ENCODE results near the gene UTP14C. TPM values are rescaled to one million over a fixed set of nuclear protein-coding genes. Genes with fewer than 3 reads are reported as not detected.

Gene UTP14C
- total RNA-seq, 3 donors from 2014 or later: 17.3 to 22.2 (median 20.3) TPM

DNA sequence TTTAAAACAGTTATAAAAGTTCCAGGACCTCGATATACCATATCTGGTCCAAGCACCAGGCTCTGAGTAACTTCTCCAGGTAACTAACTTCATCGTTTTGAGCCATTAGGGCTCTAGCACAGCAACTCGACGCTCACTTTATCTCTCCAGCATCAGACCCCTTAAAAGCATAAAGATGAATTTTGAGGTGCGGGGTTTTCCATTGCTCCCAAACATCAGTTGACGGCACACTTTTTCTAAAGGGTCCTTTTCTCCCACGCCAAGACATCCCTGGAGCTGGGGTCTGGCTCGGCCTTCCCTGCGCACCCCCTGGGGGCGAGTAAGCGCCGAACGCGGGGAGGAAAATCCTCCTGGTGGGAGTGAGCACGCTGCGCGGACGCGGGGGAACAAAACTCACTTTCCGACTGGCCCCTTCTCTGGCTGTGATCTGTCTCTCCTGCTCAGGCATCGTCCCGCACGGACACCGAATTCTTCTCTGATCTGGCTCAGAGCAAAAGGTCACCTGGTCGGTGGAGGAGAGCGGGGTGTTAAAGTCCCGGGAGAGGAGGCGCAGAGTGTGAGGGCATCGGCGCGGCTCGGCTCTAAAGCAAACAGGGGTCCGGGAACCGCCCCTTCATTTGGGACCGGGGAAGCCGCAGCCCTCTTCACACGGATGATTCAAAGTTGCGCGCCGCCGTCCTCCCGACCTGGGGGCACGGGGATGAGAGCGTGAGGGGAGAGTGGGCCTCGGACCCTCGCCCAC, 13.4 kb upstream of the UTP14C start, which contains the start of gene ATP7B:
Gene ATP7B, minus strand, starts transcription at position 561 of the 742 bp plus-strand sequence. Its CDS starts 113 bp downstream, at position 448.
- no peak for TF ChIP-seq CTCF (IDR thresholded peaks at IDR 0.05)
- TF ChIP-seq POLR2AphosphoS5 (IDR thresholded peaks at IDR 0.05): no peak
- no peak for TF ChIP-seq POLR2A (IDR thresholded peaks at IDR 0.05)

GRCh38 chr13:52011632-52012511, 12.6 kb upstream of the UTP14C start, which contains the start of gene ALG11:
Gene ALG11, plus strand, starts transcription at chr13:52012398. Its CDS starts 21 bp downstream, at chr13:52012419.
- TF ChIP-seq POLR2A (IDR thresholded peaks at IDR 0.05): no peak
- TF ChIP-seq POLR2AphosphoS5 (IDR thresholded peaks at IDR 0.05): peak; percentile 45 to 80 (median 47)
- H3K27me3 ChIP-seq: no peaks in the 10 kb centered on the region
- no peaks in the 10 kb centered on the region for H3K36me3 ChIP-seq
- H3K4me1 ChIP-seq: no peaks in the 10 kb centered on the region
- no peaks in the 10 kb centered on the region for H3K9me3 ChIP-seq
- intact Hi-C loops (cut with DNase I; ENCODE audit: low total_unique reads): no loop called here
- H3K27ac ChIP-seq: peak within 1 kb of the TSS; percentile 75 to 79
- peak; percentile 99 for DNase-seq (ENCODE audit: low spot score in 2 of 2)
- H3K4me3 ChIP-seq: peak within 1 kb of the TSS; percentile 94 to 98 (median 97)

More for the DNA sequence above, 13.4 kb upstream of the UTP14C start, which contains the start of gene ATP7B:
- no peak for DNase-seq (ENCODE audit: low spot score in 2 of 2)
- Histone ChIP-seq H3K36me3 (no peaks in the 10 kb centered on the region), H3K4me1 (no peaks in the 10 kb centered on the region), H3K9me3 (no peaks in the 10 kb centered on the region), H3K4me3 (peak within 1 kb of the TSS; percentile 94 to 98 (median 97)), H3K27ac (peak within 1 kb of the TSS; percentile 75 to 79), H3K27me3 (no peaks in the 10 kb centered on the region)
- intact Hi-C loops (cut with DNase I; ENCODE audit: low total_unique reads): no loop called here

GRCh38 chr13:52012512-52012836, 12.0 kb upstream of the UTP14C start:
- Histone ChIP-seq H3K36me3 (no peaks in the 10 kb centered on the region), H3K9me3 (no peaks in the 10 kb centered on the region), H3K4me1 (no peaks in the 10 kb centered on the region), H3K27ac (peak overlapping the region in 1 of 2 donors; percentile 79), H3K4me3 (peak overlapping the region; percentile 94 to 98 (median 97)), H3K27me3 (no peaks in the 10 kb centered on the region)
- no peak for TF ChIP-seq POLR2A (IDR thresholded peaks at IDR 0.05)
- intact Hi-C loops (cut with DNase I; ENCODE audit: low total_unique reads): no loop called here
- DNase-seq (ENCODE audit: low spot score in 2 of 2): no peak

GRCh38 chr13:52016296-52016695, 8.2 kb upstream of the UTP14C start:
- Histone ChIP-seq H3K27me3 (no peaks in the 10 kb centered on the region), H3K36me3 (no peaks in the 10 kb centered on the region), H3K4me3 (no peak overlapping the region), H3K27ac (no peak overlapping the region), H3K9me3 (no peaks in the 10 kb centered on the region), H3K4me1 (no peaks in the 10 kb centered on the region)
- DNase-seq (ENCODE audit: low spot score in 2 of 2): no peak
- intact Hi-C loops (cut with DNase I; ENCODE audit: low total_unique reads): no loop called here
- TF ChIP-seq CTCF (IDR thresholded peaks at IDR 0.05): no peak
- no peak for TF ChIP-seq POLR2AphosphoS5 (IDR thresholded peaks at IDR 0.05)
- no peak for TF ChIP-seq POLR2A (IDR thresholded peaks at IDR 0.05)

- TF ChIP-seq CTCF (IDR thresholded peaks at IDR 0.05): no peak
- TF ChIP-seq POLR2A (IDR thresholded peaks at IDR 0.05): no peak
- TF ChIP-seq POLR2AphosphoS5 (IDR thresholded peaks at IDR 0.05): no peak
- no peaks in the 10 kb centered on the region for H3K4me1 ChIP-seq
- H3K36me3 ChIP-seq: peaks cover 5% of the 10 kb centered on the region
- intact Hi-C loops (cut with DNase I; ENCODE audit: low total_unique reads): no loop called here
- no peak overlapping the region for H3K27ac ChIP-seq
- H3K9me3 ChIP-seq: no peaks in the 10 kb centered on the region
- H3K4me3 ChIP-seq: no peak overlapping the region
- H3K27me3 ChIP-seq: no peaks in the 10 kb centered on the region
- no peak for DNase-seq (ENCODE audit: low spot score in 2 of 2)
Observed at GRCh38 chr13:52020191-52020590, 4.3 kb upstream of the UTP14C start.

All from breast epithelium (tissue), 4 donors.